ENCODE data around the gene F12.
"Not testable (repeated sequence)": the region's sequence is repeated elsewhere in the genome, so short reads cannot be mapped to it uniquely, and the experiment has no call there.

The F12 gene

DNA sequence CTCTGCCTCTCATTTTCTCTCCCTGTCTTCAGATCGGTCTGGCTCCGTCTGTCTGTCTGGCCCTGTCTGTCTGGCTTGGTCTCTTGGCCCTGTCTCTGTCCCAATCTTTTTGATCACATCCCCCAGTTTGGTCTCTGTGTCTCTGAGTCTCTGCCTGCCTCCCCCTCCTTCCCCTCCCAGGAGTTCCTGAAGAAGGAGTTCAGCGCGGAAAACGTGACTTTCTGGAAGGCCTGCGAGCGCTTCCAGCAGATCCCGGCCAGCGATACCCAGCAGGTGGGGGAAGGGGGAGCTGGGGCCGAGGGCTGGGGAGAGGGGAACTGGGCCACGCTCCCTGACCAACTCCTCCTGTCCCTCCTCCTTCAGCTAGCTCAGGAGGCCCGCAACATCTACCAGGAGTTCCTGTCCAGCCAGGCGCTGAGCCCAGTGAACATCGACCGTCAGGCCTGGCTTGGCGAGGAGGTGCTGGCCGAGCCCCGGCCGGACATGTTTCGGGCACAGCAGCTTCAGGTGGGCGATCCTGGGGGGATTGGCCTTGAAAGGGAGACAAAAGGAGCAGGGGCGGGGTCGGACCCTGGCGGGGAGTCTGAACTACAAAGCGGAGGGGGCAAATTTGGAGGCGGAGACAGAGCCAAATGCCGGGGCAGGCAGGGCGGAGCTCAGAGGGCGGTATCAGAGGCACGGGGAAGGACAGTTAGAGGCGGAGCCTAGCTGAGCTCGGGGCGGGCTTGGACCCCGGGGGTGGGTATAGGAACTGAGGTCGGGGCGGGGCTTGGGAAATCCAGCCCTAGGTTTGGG lies 42.6 kb downstream of the F12 start:
- H3K36me3 ChIP-seq (ENCODE audit: insufficient read depth, low read length) = no peaks in the 10 kb centered on the region
- H3K27me3 ChIP-seq (ENCODE audit: insufficient read depth, low read length) = no peaks in the 10 kb centered on the region
- peak overlapping the region; percentile 58 for H3K4me3 ChIP-seq (ENCODE audit: low read length)
- H2AFZ ChIP-seq (ENCODE audit: low read depth, low read length) = peak overlapping the region; percentile 97
- peaks cover 20% of the 10 kb centered on the region for H3K4me1 ChIP-seq (ENCODE audit: insufficient read depth, low read length)
- H3K9me3 ChIP-seq (ENCODE audit: low read length) = no peaks in the 10 kb centered on the region

- H3K27me3 ChIP-seq (ENCODE audit: insufficient read depth, low read length) = peaks cover 3% of the 10 kb centered on the region
- H3K4me3 ChIP-seq (ENCODE audit: low read length) = peak overlapping the region; percentile 58
- H3K36me3 ChIP-seq (ENCODE audit: insufficient read depth, low read length) = no peaks in the 10 kb centered on the region
- peaks cover 14% of the 10 kb centered on the region for H3K4me1 ChIP-seq (ENCODE audit: insufficient read depth, low read length)
- peak overlapping the region; percentile 97 for H2AFZ ChIP-seq (ENCODE audit: low read depth, low read length)
- no peaks in the 10 kb centered on the region for H3K9me3 ChIP-seq (ENCODE audit: low read length)
Measured at GRCh38 chr5:177365845-177366527, 43.4 kb downstream of the F12 start.

DNA sequence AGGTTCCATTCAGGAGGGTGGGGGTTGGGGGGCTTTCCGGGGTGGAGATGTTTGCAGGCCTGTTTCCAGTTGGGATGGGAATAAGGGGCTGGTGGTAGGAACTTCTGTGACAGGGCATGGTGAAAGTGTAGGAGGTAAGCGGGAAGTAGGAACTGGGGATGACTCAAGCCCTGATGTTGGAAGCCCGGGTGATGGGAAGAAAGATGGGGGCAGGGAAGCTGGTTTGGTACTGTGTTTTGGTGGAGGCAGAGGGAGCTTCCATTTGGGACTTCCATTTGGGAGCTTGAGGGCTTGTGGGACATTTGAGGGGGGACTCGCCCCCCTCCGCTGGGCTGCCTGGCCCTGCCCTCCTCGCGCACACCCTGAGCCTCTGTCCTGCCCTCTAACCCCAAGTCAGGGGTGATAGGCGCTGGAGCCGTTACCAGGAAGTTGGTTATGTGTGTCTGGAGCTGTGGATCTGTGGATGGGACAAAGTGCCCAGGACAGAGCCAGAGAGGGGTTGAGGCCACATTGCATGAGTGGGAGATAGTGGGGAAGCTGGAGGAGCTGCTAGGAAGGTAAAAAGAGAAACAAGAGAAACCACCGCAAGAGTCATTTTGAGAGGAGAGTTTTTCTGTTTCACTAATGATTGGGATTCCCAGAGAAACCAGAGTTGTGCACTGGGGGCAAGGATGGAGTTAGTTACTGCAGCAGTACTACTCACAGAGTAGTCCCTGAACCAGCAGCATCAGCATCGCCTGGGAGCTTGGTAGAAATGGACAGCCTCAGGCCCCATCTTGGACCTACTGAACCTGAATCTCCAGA lies 45.0 kb downstream of the F12 start:
- H3K27me3 ChIP-seq (ENCODE audit: insufficient read depth, low read length) = peaks cover 5% of the 10 kb centered on the region
- peaks cover 16% of the 10 kb centered on the region for H3K4me1 ChIP-seq (ENCODE audit: insufficient read depth, low read length)
- no peak overlapping the region for H3K4me3 ChIP-seq (ENCODE audit: low read length)

DNA sequence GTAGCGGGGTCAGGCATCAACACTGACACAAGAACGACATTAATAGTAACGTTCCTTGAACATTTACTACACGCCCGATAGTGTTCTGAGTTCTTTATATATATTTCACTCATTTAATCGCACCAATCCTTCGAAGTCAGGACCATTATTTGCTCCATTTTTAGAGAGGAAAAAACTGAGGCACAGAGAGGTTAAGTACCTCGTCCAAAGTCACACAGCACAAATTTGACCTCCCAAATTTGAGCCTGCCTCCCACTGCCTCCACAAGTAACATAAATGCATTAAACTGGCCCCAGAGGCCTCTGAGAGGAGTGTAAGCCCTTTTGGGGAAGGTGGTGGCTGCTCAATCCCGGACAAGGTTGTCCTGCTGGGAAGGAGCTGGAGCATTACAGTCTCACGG lies 45.8 kb downstream of the F12 start:
- H3K36me3 ChIP-seq (ENCODE audit: insufficient read depth, low read length) = no peaks in the 10 kb centered on the region
- peaks cover 5% of the 10 kb centered on the region for H3K27me3 ChIP-seq (ENCODE audit: insufficient read depth, low read length)
- no peaks in the 10 kb centered on the region for H3K9me3 ChIP-seq (ENCODE audit: low read length)
- no peak overlapping the region for H3K4me3 ChIP-seq (ENCODE audit: low read length)
- no peak overlapping the region for H2AFZ ChIP-seq (ENCODE audit: low read depth, low read length)
- peaks cover 24% of the 10 kb centered on the region for H3K4me1 ChIP-seq (ENCODE audit: insufficient read depth, low read length)

More for the DNA sequence above, 45.0 kb downstream of the F12 start:
- no peak overlapping the region for H2AFZ ChIP-seq (ENCODE audit: low read depth, low read length)
- no peaks in the 10 kb centered on the region for H3K9me3 ChIP-seq (ENCODE audit: low read length)
- no peaks in the 10 kb centered on the region for H3K36me3 ChIP-seq (ENCODE audit: insufficient read depth, low read length)

- Histone ChIP-seq H3K9me3 (ENCODE audit: low read length) (no peaks in the 10 kb centered on the region), H3K4me1 (ENCODE audit: insufficient read depth, low read length) (peaks cover 31% of the 10 kb centered on the region), H2AFZ (ENCODE audit: low read depth, low read length) (no peak overlapping the region), H3K27me3 (ENCODE audit: insufficient read depth, low read length) (peaks cover 6% of the 10 kb centered on the region), H3K4me3 (ENCODE audit: low read length) (no peak overlapping the region), H3K36me3 (ENCODE audit: insufficient read depth, low read length) (no peaks in the 10 kb centered on the region)
Measured at GRCh38 chr5:177362610-177363507, 46.5 kb downstream of the F12 start.

GRCh38 chr5:177362292-177362609 lies 47.1 kb downstream of the F12 start:
- H3K4me1 ChIP-seq (ENCODE audit: insufficient read depth, low read length) = peaks cover 34% of the 10 kb centered on the region
- no peaks in the 10 kb centered on the region for H3K36me3 ChIP-seq (ENCODE audit: insufficient read depth, low read length)
- H3K4me3 ChIP-seq (ENCODE audit: low read length) = no peak overlapping the region
- H3K9me3 ChIP-seq (ENCODE audit: low read length) = no peaks in the 10 kb centered on the region
- no peak overlapping the region for H2AFZ ChIP-seq (ENCODE audit: low read depth, low read length)
- H3K27me3 ChIP-seq (ENCODE audit: insufficient read depth, low read length) = peaks cover 10% of the 10 kb centered on the region

GRCh38 chr5:177361418-177362291 lies 47.7 kb downstream of the F12 start:
- Histone ChIP-seq H3K36me3 (ENCODE audit: insufficient read depth, low read length) (no peaks in the 10 kb centered on the region), H3K27me3 (ENCODE audit: insufficient read depth, low read length) (peaks cover 10% of the 10 kb centered on the region), H3K4me3 (ENCODE audit: low read length) (no peak overlapping the region), H2AFZ (ENCODE audit: low read depth, low read length) (no peak overlapping the region), H3K4me1 (ENCODE audit: insufficient read depth, low read length) (peaks cover 31% of the 10 kb centered on the region), H3K9me3 (ENCODE audit: low read length) (no peaks in the 10 kb centered on the region)

- H3K9me3 ChIP-seq (ENCODE audit: low read length); H2AFZ ChIP-seq (ENCODE audit: low read depth, low read length); H3K4me3 ChIP-seq (ENCODE audit: low read length); H3K36me3 ChIP-seq (ENCODE audit: insufficient read depth, low read length): not testable (repeated sequence)
- H3K27me3 ChIP-seq (ENCODE audit: insufficient read depth, low read length) = peaks cover 13% of the 10 kb centered on the region
- H3K4me1 ChIP-seq (ENCODE audit: insufficient read depth, low read length) = peaks cover 24% of the 10 kb centered on the region
Measured at GRCh38 chr5:177360740-177361139, 48.6 kb downstream of the F12 start.

GRCh38 chr5:177359860-177360259 lies 49.5 kb downstream of the F12 start:
- Histone ChIP-seq H3K27me3 (ENCODE audit: insufficient read depth, low read length) (peaks cover 13% of the 10 kb centered on the region), H3K4me1 (ENCODE audit: insufficient read depth, low read length) (peaks cover 24% of the 10 kb centered on the region), H2AFZ (ENCODE audit: low read depth, low read length) (no peak overlapping the region), H3K4me3 (ENCODE audit: low read length) (no peak overlapping the region), H3K36me3 (ENCODE audit: insufficient read depth, low read length) (no peaks in the 10 kb centered on the region), H3K9me3 (ENCODE audit: low read length) (no peaks in the 10 kb centered on the region)

DNA sequence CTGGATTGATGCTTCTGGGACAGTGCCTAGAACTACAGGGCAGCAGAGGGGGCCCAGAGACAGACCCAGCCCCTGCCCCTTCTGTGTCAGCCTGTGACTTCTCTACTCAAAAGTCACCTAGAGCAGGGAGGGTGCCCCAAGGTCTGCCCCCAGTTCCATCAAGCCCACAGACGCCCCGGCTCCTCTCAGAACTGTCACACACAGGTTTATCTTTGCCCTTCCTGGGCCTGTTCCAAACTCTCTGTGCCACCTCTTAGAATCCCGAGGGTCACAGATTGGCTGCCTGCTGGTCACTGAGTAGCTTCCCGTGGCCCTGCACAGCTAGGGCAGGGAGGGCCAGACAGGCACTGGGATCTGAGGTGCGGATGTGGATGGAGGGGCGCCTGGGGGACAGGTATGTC lies 49.9 kb downstream of the F12 start:
- Histone ChIP-seq H3K36me3 (ENCODE audit: insufficient read depth, low read length) (no peaks in the 10 kb centered on the region), H3K9me3 (ENCODE audit: low read length) (no peaks in the 10 kb centered on the region), H3K4me3 (ENCODE audit: low read length) (no peak overlapping the region), H2AFZ (ENCODE audit: low read depth, low read length) (no peak overlapping the region), H3K27me3 (ENCODE audit: insufficient read depth, low read length) (peaks cover 13% of the 10 kb centered on the region), H3K4me1 (ENCODE audit: insufficient read depth, low read length) (peaks cover 23% of the 10 kb centered on the region)

DNA sequence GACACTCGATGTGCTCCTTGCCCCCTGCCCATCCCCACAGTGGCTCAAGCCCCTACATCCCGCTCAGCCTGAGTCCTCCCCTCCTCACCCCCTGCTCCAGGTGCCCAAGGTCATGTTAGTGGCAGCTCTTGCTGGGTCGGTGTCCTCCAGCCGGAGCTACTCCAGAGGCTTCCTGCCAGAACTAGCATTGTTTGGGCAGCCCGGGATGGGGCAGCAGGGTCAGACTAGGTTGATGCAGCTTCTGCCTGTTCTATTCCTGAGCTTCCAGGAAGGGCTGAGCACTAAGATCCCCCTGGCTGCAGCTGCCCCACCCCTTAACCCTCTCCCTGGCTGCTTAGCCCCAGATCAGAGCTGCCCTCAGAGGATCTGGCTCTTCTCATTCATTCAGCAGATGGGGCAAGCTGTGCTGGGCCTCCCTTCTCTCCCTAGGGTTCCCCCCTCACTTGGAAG lies 51.0 kb downstream of the F12 start:
- no peaks in the 10 kb centered on the region for H3K36me3 ChIP-seq (ENCODE audit: insufficient read depth, low read length)
- H2AFZ ChIP-seq (ENCODE audit: low read depth, low read length) = no peak overlapping the region
- peaks cover 13% of the 10 kb centered on the region for H3K27me3 ChIP-seq (ENCODE audit: insufficient read depth, low read length)
- no peak overlapping the region for H3K4me3 ChIP-seq (ENCODE audit: low read length)
- H3K9me3 ChIP-seq (ENCODE audit: low read length) = no peaks in the 10 kb centered on the region
- peaks cover 22% of the 10 kb centered on the region for H3K4me1 ChIP-seq (ENCODE audit: insufficient read depth, low read length)

Measured in neuron (in vitro differentiated cells).